Measurements from ENCODE around the gene TTYH3.
A peak's percentile ranks its signal among the peaks of the same experiment; 100 is the strongest.

Gene TTYH3

GRCh38 chr7:2708547-2709310, 76.9 kb downstream of the TTYH3 start:
- no peak for DNase-seq (ENCODE audit: low spot score)

- peak; percentile 91 for DNase-seq (ENCODE audit: low spot score)
Observed at GRCh38 chr7:2709553-2710285, 77.9 kb downstream of the TTYH3 start.

- DNase-seq (ENCODE audit: low spot score): no peak
Observed at GRCh38 chr7:2710286-2710655, 78.5 kb downstream of the TTYH3 start.

GRCh38 chr7:2710901-2711551, 79.2 kb downstream of the TTYH3 start:
- no peak for DNase-seq (ENCODE audit: low spot score)

- DNase-seq (ENCODE audit: low spot score): no peak
Observed at GRCh38 chr7:2711895-2712675, 80.3 kb downstream of the TTYH3 start.

GRCh38 chr7:2713370-2713769, 81.6 kb downstream of the TTYH3 start:
- DNase-seq (ENCODE audit: low spot score): no peak

GRCh38 chr7:2713978-2714377, 82.2 kb downstream of the TTYH3 start:
- no peak for DNase-seq (ENCODE audit: low spot score)
